ENCODE data around the gene NOP9.

The NOP9 gene

DNA sequence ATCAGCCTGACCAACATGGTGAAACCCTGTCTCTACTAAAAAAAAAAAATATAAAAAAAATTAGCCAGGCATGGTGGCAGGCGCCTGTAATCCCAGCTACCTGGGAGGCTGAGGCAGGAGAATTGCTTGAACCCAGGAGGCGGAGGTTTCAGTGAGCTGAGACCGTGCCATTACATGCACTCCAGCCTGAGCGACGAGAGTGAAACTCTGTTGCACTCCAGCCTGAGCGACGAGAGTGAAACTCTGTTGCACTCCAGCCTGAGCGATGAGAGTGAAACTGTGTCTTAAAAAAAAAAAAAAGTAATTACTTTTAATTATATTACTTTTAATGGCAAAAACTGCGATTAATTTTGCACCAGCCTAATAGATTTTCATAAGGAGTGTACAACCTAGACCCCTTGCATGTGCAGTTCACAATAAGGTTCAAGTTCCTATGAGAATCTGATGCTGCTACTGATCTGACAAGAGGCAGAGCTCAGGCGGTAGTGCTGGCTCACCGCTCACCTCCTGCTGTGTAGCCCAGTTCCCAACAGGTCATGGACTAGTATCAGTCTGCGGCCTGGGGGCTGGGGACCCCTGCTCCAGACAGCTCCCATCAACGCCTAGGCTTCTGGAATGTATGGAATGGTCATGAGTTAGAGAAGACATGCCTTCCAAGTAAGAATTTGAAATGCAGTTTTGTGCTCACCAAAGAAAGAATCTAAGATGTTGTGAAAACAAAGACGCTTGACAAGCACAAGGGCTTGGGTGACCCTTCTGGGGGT lies 21.7 kb downstream of the NOP9 start:
- no peak for DNase-seq
- no peak for TF ChIP-seq CTCF (IDR thresholded peaks at IDR 0.05; ENCODE audit: low read depth, low read length)
- Histone ChIP-seq H3K9me3 (ENCODE audit: severe bottlenecking) (no peaks in the 10 kb centered on the region), H3K4me3 (ENCODE audit: low read depth, low read length) (no peak overlapping the region), H3K36me3 (no peaks in the 10 kb centered on the region), H3K27ac (no peak overlapping the region), H3K27me3 (ENCODE audit: insufficient read depth, low read depth, severe bottlenecking) (no peaks in the 10 kb centered on the region)

GRCh38 chr14:24322672-24323071 lies 23.0 kb downstream of the NOP9 start:
- TF ChIP-seq CTCF (IDR thresholded peaks at IDR 0.05; ENCODE audit: low read depth, low read length): no peak
- Histone ChIP-seq H3K4me3 (ENCODE audit: low read depth, low read length) (no peak overlapping the region), H3K27me3 (ENCODE audit: insufficient read depth, low read depth, severe bottlenecking) (no peaks in the 10 kb centered on the region), H3K9me3 (ENCODE audit: severe bottlenecking) (no peaks in the 10 kb centered on the region), H3K36me3 (no peaks in the 10 kb centered on the region), H3K27ac (no peak overlapping the region)
- DNase-seq: no peak

DNA sequence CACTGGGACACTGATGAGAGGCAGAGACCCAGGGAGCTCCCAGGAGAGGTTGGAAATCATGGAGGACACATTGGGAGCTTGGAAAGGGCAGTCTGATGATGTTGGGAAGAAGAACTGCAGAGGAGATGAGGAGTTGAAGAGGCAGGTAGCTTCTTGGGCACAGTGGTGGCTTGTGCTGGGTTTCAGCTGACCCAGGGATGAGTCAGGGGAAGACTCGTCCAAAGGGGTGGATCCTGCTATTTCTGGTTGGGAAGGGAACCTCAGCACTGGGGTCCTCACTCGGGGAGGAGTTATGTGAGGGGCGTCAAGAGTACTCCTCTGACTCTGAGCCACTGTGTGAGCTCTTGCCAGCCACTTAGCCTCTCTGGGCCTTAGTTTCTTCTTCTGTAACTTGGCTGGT lies 23.7 kb downstream of the NOP9 start:
- no peaks in the 10 kb centered on the region for H3K27me3 ChIP-seq (ENCODE audit: insufficient read depth, low read depth, severe bottlenecking)
- DNase-seq: no peak
- H3K9me3 ChIP-seq (ENCODE audit: severe bottlenecking): no peaks in the 10 kb centered on the region
- TF ChIP-seq CTCF (IDR thresholded peaks at IDR 0.05; ENCODE audit: low read depth, low read length): no peak
- H3K4me3 ChIP-seq (ENCODE audit: low read depth, low read length): no peak overlapping the region
- no peak overlapping the region for H3K27ac ChIP-seq
- no peaks in the 10 kb centered on the region for H3K36me3 ChIP-seq

GRCh38 chr14:24324024-24324423 lies 24.4 kb downstream of the NOP9 start:
- H3K27ac ChIP-seq: no peak overlapping the region
- no peak for TF ChIP-seq CTCF (IDR thresholded peaks at IDR 0.05; ENCODE audit: low read depth, low read length)
- H3K27me3 ChIP-seq (ENCODE audit: insufficient read depth, low read depth, severe bottlenecking): no peaks in the 10 kb centered on the region
- H3K4me3 ChIP-seq (ENCODE audit: low read depth, low read length): no peak overlapping the region
- no peaks in the 10 kb centered on the region for H3K9me3 ChIP-seq (ENCODE audit: severe bottlenecking)
- DNase-seq: no peak
- no peaks in the 10 kb centered on the region for H3K36me3 ChIP-seq

- H3K27me3 ChIP-seq (ENCODE audit: insufficient read depth, low read depth, severe bottlenecking): no peaks in the 10 kb centered on the region
- DNase-seq: no peak
- no peak for TF ChIP-seq CTCF (IDR thresholded peaks at IDR 0.05; ENCODE audit: low read depth, low read length)
- no peak overlapping the region for H3K4me3 ChIP-seq (ENCODE audit: low read depth, low read length)
- H3K36me3 ChIP-seq: no peaks in the 10 kb centered on the region
- H3K9me3 ChIP-seq (ENCODE audit: severe bottlenecking): no peaks in the 10 kb centered on the region
- peak overlapping the region; percentile 20; the same call in 1 of the 2 replicates for H3K27ac ChIP-seq
These were observed 25.4 kb downstream of the NOP9 start for GRCh38 chr14:24325041-24325530.

DNA sequence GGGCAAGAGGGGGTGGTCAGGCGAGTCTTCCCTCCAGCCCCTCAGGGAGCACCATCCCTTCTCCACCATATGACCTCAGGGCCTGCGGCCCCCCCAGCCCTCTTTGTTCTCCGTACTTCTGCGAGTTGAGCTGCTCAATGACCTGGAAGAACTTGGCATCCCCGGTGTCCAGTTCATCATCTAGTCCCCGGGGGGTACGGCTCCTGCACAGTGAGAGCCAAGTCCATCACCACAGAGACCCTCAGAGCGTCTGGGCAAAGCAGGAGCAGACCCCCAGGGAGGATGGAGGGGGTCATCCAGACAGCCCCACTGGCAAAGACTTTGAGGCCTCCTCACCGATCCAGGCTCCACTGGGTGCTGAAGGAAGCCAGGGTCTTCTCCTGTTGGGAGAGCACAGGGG lies 26.3 kb downstream of the NOP9 start:
- Histone ChIP-seq H3K36me3 (no peaks in the 10 kb centered on the region), H3K27ac (no peak overlapping the region), H3K9me3 (ENCODE audit: severe bottlenecking) (no peaks in the 10 kb centered on the region), H3K4me3 (ENCODE audit: low read depth, low read length) (no peak overlapping the region), H3K27me3 (ENCODE audit: insufficient read depth, low read depth, severe bottlenecking) (no peaks in the 10 kb centered on the region)
- DNase-seq: no peak
- no peak for TF ChIP-seq CTCF (IDR thresholded peaks at IDR 0.05; ENCODE audit: low read depth, low read length)
